SK-N-SH treated with all-trans-retinoic acid at 6 μM for 48 hours (cell line): ENCODE results near the gene ZIC5.

Experiments used
- ARNTL ChIP-seq: fragments of 450-650 bp; formaldehyde crosslinking; IDR thresholded peaks from 2 replicates; pipeline ENCODE4 v1.5.0; 2020; ENCODE audit warnings: low read depth, mild to moderate bottlenecking, moderate library complexity, borderline replicate concordance
- ESRRG ChIP-seq: fragments of 250-450 bp; sonication (Bioruptor Pico); IDR thresholded peaks from 2 replicates; pipeline ENCODE4 v1.6.1; 2021; ENCODE audit warnings: mild to moderate bottlenecking
- ISL1 ChIP-seq: fragments of 250-450 bp; sonication (Bioruptor Pico); IDR thresholded peaks from 2 replicates; pipeline ENCODE4 v2.1.2; 2022; ENCODE audit warnings: mild to moderate bottlenecking, moderate library complexity
- RARB ChIP-seq: fragments of 250-450 bp; sonication (Bioruptor Pico); IDR thresholded peaks from 2 replicates; pipeline ENCODE4 v1.8.0; 2021; ENCODE audit warnings: mild to moderate bottlenecking, moderate library complexity
- ZC3H10 ChIP-seq: fragments of 250-450 bp; sonication (Bioruptor Pico); IDR thresholded peaks from 2 replicates; pipeline ENCODE4 v1.5.1; 2021; ENCODE audit warnings: mild to moderate bottlenecking, moderate library complexity
- ZFP3 ChIP-seq: fragments of 250-450 bp; sonication (Bioruptor Pico); IDR thresholded peaks from 2 replicates; pipeline ENCODE4 v1.5.0; 2020; ENCODE audit warnings: mild to moderate bottlenecking, moderate library complexity
- ZFP30 ChIP-seq: fragments of 450-650 bp; formaldehyde crosslinking; IDR thresholded peaks from 2 replicates; pipeline ENCODE4 v1.5.0; 2022; ENCODE audit warnings: mild to moderate bottlenecking, moderate library complexity
- ZNF70 ChIP-seq: fragments of 450-650 bp; formaldehyde crosslinking; IDR thresholded peaks from 2 replicates; pipeline ENCODE4 v1.5.0; 2020; ENCODE audit warnings: mild to moderate bottlenecking, moderate library complexity
- TF ChIP-seq, protein P1 (sequence below): fragments of 250-450 bp; sonication (Bioruptor Pico); IDR thresholded peaks from 2 replicates; pipeline ENCODE4 v1.5.1; 2020; ENCODE audit warnings: low read depth, mild to moderate bottlenecking, moderate library complexity
- TF ChIP-seq, protein P2 (sequence below): fragments of 250-450 bp; sonication (Bioruptor Pico); IDR thresholded peaks from 2 replicates; pipeline ENCODE4 v1.8.0; 2020; ENCODE audit warnings: mild to moderate bottlenecking, moderate library complexity, borderline replicate concordance
- TF ChIP-seq, protein P3 (sequence below): fragments of 250-450 bp; sonication (Bioruptor Pico); IDR thresholded peaks from 2 replicates; pipeline ENCODE4 v1.8.0; 2021; ENCODE audit warnings: low read depth, mild to moderate bottlenecking, moderate library complexity, borderline replicate concordance

DNA sequence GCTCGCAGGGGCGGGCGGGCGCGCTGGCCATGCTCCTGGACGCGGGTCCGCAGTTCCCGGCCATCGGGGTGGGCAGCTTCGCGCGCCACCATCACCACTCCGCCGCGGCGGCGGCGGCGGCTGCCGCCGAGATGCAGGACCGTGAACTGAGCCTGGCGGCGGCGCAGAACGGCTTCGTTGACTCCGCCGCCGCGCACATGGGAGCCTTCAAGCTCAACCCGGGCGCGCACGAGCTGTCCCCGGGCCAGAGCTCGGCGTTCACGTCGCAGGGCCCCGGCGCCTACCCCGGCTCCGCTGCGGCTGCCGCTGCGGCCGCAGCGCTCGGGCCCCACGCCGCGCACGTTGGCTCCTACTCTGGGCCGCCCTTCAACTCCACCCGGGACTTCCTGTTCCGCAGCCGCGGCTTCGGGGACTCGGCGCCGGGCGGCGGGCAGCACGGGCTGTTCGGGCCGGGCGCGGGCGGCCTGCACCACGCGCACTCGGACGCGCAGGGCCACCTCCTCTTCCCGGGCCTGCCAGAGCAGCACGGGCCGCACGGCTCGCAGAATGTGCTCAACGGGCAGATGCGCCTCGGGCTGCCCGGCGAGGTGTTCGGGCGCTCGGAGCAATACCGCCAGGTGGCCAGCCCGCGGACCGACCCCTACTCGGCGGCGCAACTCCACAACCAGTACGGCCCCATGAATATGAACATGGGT, 10.6 kb upstream of the ZIC5 start:
- TF ChIP-seq ZNF70 (CRISPR knock-in tag) (no peak), ESRRG (CRISPR knock-in tag) (no peak), ARNTL (CRISPR knock-in tag) (no peak), ZFP30 (no peak), ZC3H10 (no peak), ISL1 (CRISPR knock-in tag) (no peak), ZFP3 (CRISPR knock-in tag) (no peak), RARB (CRISPR knock-in tag) (no peak)
- TF ChIP-seq, protein P1, sequence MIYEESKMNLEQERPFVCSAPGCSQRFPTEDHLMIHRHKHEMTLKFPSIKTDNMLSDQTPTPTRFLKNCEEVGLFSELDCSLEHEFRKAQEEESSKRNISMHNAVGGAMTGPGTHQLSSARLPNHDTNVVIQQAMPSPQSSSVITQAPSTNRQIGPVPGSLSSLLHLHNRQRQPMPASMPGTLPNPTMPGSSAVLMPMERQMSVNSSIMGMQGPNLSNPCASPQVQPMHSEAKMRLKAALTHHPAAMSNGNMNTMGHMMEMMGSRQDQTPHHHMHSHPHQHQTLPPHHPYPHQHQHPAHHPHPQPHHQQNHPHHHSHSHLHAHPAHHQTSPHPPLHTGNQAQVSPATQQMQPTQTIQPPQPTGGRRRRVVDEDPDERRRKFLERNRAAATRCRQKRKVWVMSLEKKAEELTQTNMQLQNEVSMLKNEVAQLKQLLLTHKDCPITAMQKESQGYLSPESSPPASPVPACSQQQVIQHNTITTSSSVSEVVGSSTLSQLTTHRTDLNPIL (CRISPR knock-in tag): no peak
- TF ChIP-seq, protein P2, sequence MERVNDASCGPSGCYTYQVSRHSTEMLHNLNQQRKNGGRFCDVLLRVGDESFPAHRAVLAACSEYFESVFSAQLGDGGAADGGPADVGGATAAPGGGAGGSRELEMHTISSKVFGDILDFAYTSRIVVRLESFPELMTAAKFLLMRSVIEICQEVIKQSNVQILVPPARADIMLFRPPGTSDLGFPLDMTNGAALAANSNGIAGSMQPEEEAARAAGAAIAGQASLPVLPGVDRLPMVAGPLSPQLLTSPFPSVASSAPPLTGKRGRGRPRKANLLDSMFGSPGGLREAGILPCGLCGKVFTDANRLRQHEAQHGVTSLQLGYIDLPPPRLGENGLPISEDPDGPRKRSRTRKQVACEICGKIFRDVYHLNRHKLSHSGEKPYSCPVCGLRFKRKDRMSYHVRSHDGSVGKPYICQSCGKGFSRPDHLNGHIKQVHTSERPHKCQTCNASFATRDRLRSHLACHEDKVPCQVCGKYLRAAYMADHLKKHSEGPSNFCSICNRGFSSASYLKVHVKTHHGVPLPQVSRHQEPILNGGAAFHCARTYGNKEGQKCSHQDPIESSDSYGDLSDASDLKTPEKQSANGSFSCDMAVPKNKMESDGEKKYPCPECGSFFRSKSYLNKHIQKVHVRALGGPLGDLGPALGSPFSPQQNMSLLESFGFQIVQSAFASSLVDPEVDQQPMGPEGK (CRISPR knock-in tag): no peak
- TF ChIP-seq, protein P3, sequence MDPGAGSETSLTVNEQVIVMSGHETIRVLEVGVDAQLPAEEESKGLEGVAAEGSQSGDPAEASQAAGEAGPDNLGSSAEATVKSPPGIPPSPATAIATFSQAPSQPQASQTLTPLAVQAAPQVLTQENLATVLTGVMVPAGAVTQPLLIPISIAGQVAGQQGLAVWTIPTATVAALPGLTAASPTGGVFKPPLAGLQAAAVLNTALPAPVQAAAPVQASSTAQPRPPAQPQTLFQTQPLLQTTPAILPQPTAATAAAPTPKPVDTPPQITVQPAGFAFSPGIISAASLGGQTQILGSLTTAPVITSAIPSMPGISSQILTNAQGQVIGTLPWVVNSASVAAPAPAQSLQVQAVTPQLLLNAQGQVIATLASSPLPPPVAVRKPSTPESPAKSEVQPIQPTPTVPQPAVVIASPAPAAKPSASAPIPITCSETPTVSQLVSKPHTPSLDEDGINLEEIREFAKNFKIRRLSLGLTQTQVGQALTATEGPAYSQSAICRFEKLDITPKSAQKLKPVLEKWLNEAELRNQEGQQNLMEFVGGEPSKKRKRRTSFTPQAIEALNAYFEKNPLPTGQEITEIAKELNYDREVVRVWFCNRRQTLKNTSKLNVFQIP (CRISPR knock-in tag): no peak
